Measurements from ENCODE around the gene PRTFDC1. TPM values are rescaled to one million over a fixed set of nuclear protein-coding genes. Genes with fewer than 3 reads are reported as not detected.

The PRTFDC1 gene
- total and polyA plus RNA-seq, 2 of the 8 experiments (the other 6 are each of a cell fraction or from before 2014, with no cell fraction given), result 5.9 to 6.6 TPM

- no peak for TF ChIP-seq CTCF (IDR thresholded peaks at IDR 0.05; ENCODE audit: control extremely low read depth in 1 of 3, insufficient read depth in 1 of 3, low read depth in 1 of 3, low read length in 3 of 3)
- TF ChIP-seq USF2 (IDR thresholded peaks at IDR 0.05; ENCODE audit: low read length), result no peak
- no peak for TF ChIP-seq TAF1 (IDR thresholded peaks at IDR 0.05; ENCODE audit: low read depth, low read length)
- no peak for TF ChIP-seq BRCA1 (IDR thresholded peaks at IDR 0.05; ENCODE audit: low read depth, low read length)
- no peak for TF ChIP-seq ASH2L (IDR thresholded peaks at IDR 0.05; ENCODE audit: low read length)
Measured at GRCh38 chr10:24849501-24850299, 102.7 kb downstream of the PRTFDC1 start (continued).

All from H1 (cell line).